ENCODE measurements around the gene DESI1. TPM values are rescaled to one million over a fixed set of nuclear protein-coding genes. Genes with fewer than 3 reads are reported as not detected.
A peak's percentile ranks its signal among the peaks of the same experiment; 100 is the strongest.
"Not testable (repeated sequence)": the region's sequence is repeated elsewhere in the genome, so short reads cannot be mapped to it uniquely, and the experiment has no call there.

Gene DESI1
- total RNA-seq, 2 donors from 2014 or later: 62.3 to 65.8 TPM

- H3K27ac ChIP-seq: peak overlapping the region; percentile 4 to 67
- H3K36me3 ChIP-seq: peaks cover 31% of the 10 kb centered on the region
- no peak overlapping the region for H3K4me3 ChIP-seq
- peaks cover 0 to 13% of the 10 kb centered on the region in 2 donors for H3K4me1 ChIP-seq
- H3K27me3 ChIP-seq: no peaks in the 10 kb centered on the region
- DNase-seq (ENCODE audit: low spot score): no peak
- no peaks in the 10 kb centered on the region for H3K9me3 ChIP-seq
- no peak for TF ChIP-seq CTCF (IDR thresholded peaks at IDR 0.05)
These were observed 22.8 kb downstream of the DESI1 start for GRCh38 chr22:41598081-41598480.

GRCh38 chr22:41597635-41597953, 23.2 kb downstream of the DESI1 start:
- Histone ChIP-seq H3K27me3 (no peaks in the 10 kb centered on the region), H3K36me3 (peaks cover 26% of the 10 kb centered on the region), H3K9me3 (no peaks in the 10 kb centered on the region), H3K27ac (peak overlapping the region; percentile 59 to 67), H3K4me3 (no peak overlapping the region), H3K4me1 (peaks cover 0 to 13% of the 10 kb centered on the region in 2 donors)
- no peak for DNase-seq (ENCODE audit: low spot score)
- no peak for TF ChIP-seq CTCF (IDR thresholded peaks at IDR 0.05)

GRCh38 chr22:41596776-41597634, 23.8 kb downstream of the DESI1 start:
- DNase-seq (ENCODE audit: low spot score): no peak
- H3K4me1 ChIP-seq: peaks cover 0 to 13% of the 10 kb centered on the region in 2 donors
- H3K27ac ChIP-seq: peak overlapping the region; percentile 59 to 67
- H3K4me3 ChIP-seq: no peak overlapping the region
- H3K36me3 ChIP-seq: peaks cover 20% of the 10 kb centered on the region
- no peaks in the 10 kb centered on the region for H3K27me3 ChIP-seq
- peak; percentile 38 to 75 for TF ChIP-seq CTCF (IDR thresholded peaks at IDR 0.05)
- H3K9me3 ChIP-seq: no peaks in the 10 kb centered on the region

- Histone ChIP-seq H3K27ac (no peak overlapping the region), H3K9me3 (no peaks in the 10 kb centered on the region), H3K4me3 (no peak overlapping the region), H3K27me3 (no peaks in the 10 kb centered on the region), H3K36me3 (peaks cover 9% of the 10 kb centered on the region), H3K4me1 (peaks cover 0 to 13% of the 10 kb centered on the region in 2 donors)
- no peak for DNase-seq (ENCODE audit: low spot score)
- no peak for TF ChIP-seq CTCF (IDR thresholded peaks at IDR 0.05)
These were observed 25.1 kb downstream of the DESI1 start for GRCh38 chr22:41595703-41596102.

- H3K9me3 ChIP-seq; H3K27ac ChIP-seq; H3K4me3 ChIP-seq; H3K36me3 ChIP-seq; DNase-seq (ENCODE audit: low spot score); H3K27me3 ChIP-seq: not testable (repeated sequence)
- H3K4me1 ChIP-seq: peaks cover 0 to 21% of the 10 kb centered on the region in 2 donors
These were observed 27.4 kb downstream of the DESI1 start for GRCh38 chr22:41593336-41593960.

- TF ChIP-seq CTCF (IDR thresholded peaks at IDR 0.05): no peak
- H3K27ac ChIP-seq: peak within 1 kb of the TSS; percentile 74 to 77
- H3K4me3 ChIP-seq: peak within 1 kb of the TSS; percentile 83 to 87
- H3K4me1 ChIP-seq: peaks cover 0 to 15% of the 10 kb centered on the region in 2 donors
- no peaks in the 10 kb centered on the region for H3K36me3 ChIP-seq
- no peaks in the 10 kb centered on the region for H3K9me3 ChIP-seq
- DNase-seq (ENCODE audit: low spot score): peak; percentile 100
- no peaks in the 10 kb centered on the region for H3K27me3 ChIP-seq
These were observed 31.2 kb downstream of the DESI1 start, which contains the start of gene PMM1 for GRCh38 chr22:41589391-41590241. PMM1 (minus strand) TSS chr22:41589840; CDS start chr22:41589805, 35 bp downstream.

Data from right atrium auricular region (tissue), 2 donors.